PC-9 (cell line): ENCODE results near the gene MAML3.

Source experiments
- CTCF ChIP-seq: fragments of 200-600 bp; sonication (generic); conservative IDR thresholded peaks from 2 replicates; pipeline ENCODE4 v1.6.1; 2017; ENCODE audit warnings: mixed run types, antibody characterized with exemption, mild to moderate bottlenecking, moderate library complexity
- EZH2 ChIP-seq: fragments of 200-600 bp; sonication (generic); IDR thresholded peaks from 2 replicates; pipeline ENCODE4 v1.8.0; 2017; ENCODE audit warnings: antibody characterized with exemption, low read depth

GRCh38 chr4:139749338-139749737, 404.6 kb downstream of the MAML3 start:
- TF ChIP-seq CTCF = no peak
- no peak for TF ChIP-seq EZH2
